Measurements from ENCODE around the gene DLG2. TPM values are rescaled to one million over a fixed set of nuclear protein-coding genes. Genes with fewer than 3 reads are reported as not detected.

The DLG2 gene
- total RNA-seq, 2 experiments from 2014 or later: 2.0 to 2.1 TPM

GRCh38 chr11:84590106-84590505, 1037.0 kb downstream of the DLG2 start:
- Mint-ChIP-seq H3K4me3 (no peak overlapping the region), H3K4me1 (ENCODE audit: low read depth) (no peaks in the 10 kb centered on the region), H3K27ac (no peak overlapping the region), H3K36me3 (ENCODE audit: low read depth) (no peaks in the 10 kb centered on the region), H3K9me3 (peaks cover 8% of the 10 kb centered on the region), H3K27me3 (no peaks in the 10 kb centered on the region)
- Histone ChIP-seq H3K9me3 (ENCODE audit: control insufficient read depth in 1 of 2, insufficient read depth in 1 of 2, low read length in 2 of 2) (peaks cover 0 to 4% of the 10 kb centered on the region in 2 experiments), H3K27me3 (ENCODE audit: control insufficient read depth in 1 of 2, insufficient read depth in 2 of 2, low read length in 2 of 2) (no peaks in the 10 kb centered on the region), H3K27ac (ENCODE audit: low read depth in 1 of 2, low read length in 2 of 2) (no peak overlapping the region), H3K4me1 (ENCODE audit: insufficient read depth, low read length) (no peaks in the 10 kb centered on the region), H3K4me3 (ENCODE audit: low read length) (no peak overlapping the region), H3K36me3 (ENCODE audit: insufficient read depth, low read length) (no peaks in the 10 kb centered on the region)
- intact Hi-C loops (cut with DNase I, micrococcal nuclease): no loop called here
- TF ChIP-seq CTCF (IDR thresholded peaks at IDR 0.05): no peak
- DNase-seq (no peak), ATAC-seq (ENCODE audit: poor library complexity) (no peak)
- ChIA-PET CTCF (no interaction called here), POLR2A (no interaction called here)

- Histone ChIP-seq H3K27me3 (ENCODE audit: control insufficient read depth in 1 of 2, insufficient read depth in 2 of 2, low read length in 2 of 2) (no peaks in the 10 kb centered on the region), H3K36me3 (ENCODE audit: insufficient read depth, low read length) (no peaks in the 10 kb centered on the region), H3K4me1 (ENCODE audit: insufficient read depth, low read length) (no peaks in the 10 kb centered on the region), H3K4me3 (ENCODE audit: low read length) (no peak overlapping the region), H3K27ac (ENCODE audit: low read depth in 1 of 2, low read length in 2 of 2) (no peak overlapping the region), H3K9me3 (ENCODE audit: control insufficient read depth in 1 of 2, insufficient read depth in 1 of 2, low read length in 2 of 2) (peaks cover 3 to 4% of the 10 kb centered on the region in 2 experiments)
- ChIA-PET CTCF (no interaction called here), POLR2A (no interaction called here)
- TF ChIP-seq CTCF (IDR thresholded peaks at IDR 0.05): no peak
- no peak overlapping the region for H3K27ac Mint-ChIP-seq
- H3K9me3 Mint-ChIP-seq: peaks cover 4% of the 10 kb centered on the region
- no peaks in the 10 kb centered on the region for H3K36me3 Mint-ChIP-seq (ENCODE audit: low read depth)
- intact Hi-C loops (cut with DNase I, micrococcal nuclease): no loop called here
- ATAC-seq (ENCODE audit: poor library complexity) (no peak), DNase-seq (no peak)
- H3K27me3 Mint-ChIP-seq: no peaks in the 10 kb centered on the region
- H3K4me1 Mint-ChIP-seq (ENCODE audit: low read depth): no peaks in the 10 kb centered on the region
- no peak overlapping the region for H3K4me3 Mint-ChIP-seq
Observed at GRCh38 chr11:84588131-84588829, 1038.9 kb downstream of the DLG2 start.

GRCh38 chr11:84583106-84583505, 1044.0 kb downstream of the DLG2 start:
- DNase-seq: no peak
- no peak for ATAC-seq (ENCODE audit: poor library complexity)
- peaks cover 1 to 3% of the 10 kb centered on the region in 2 experiments for H3K9me3 ChIP-seq (ENCODE audit: control insufficient read depth in 1 of 2, insufficient read depth in 1 of 2, low read length in 2 of 2)
- H3K4me1 ChIP-seq (ENCODE audit: insufficient read depth, low read length): no peaks in the 10 kb centered on the region
- no peaks in the 10 kb centered on the region for H3K36me3 Mint-ChIP-seq (ENCODE audit: low read depth)
- intact Hi-C loops (cut with DNase I, micrococcal nuclease): no loop called here
- TF ChIP-seq CTCF (IDR thresholded peaks at IDR 0.05): no peak
- no peaks in the 10 kb centered on the region for H3K36me3 ChIP-seq (ENCODE audit: insufficient read depth, low read length)
- H3K27ac ChIP-seq (ENCODE audit: low read depth in 1 of 2, low read length in 2 of 2): no peak overlapping the region
- H3K4me3 ChIP-seq (ENCODE audit: low read length): no peak overlapping the region
- POLR2A ChIA-PET: no interaction called here
- no peak overlapping the region for H3K27ac Mint-ChIP-seq
- CTCF ChIA-PET: no interaction called here
- H3K27me3 ChIP-seq (ENCODE audit: control insufficient read depth in 1 of 2, insufficient read depth in 2 of 2, low read length in 2 of 2): no peaks in the 10 kb centered on the region
- no peaks in the 10 kb centered on the region for H3K27me3 Mint-ChIP-seq
- no peak overlapping the region for H3K4me3 Mint-ChIP-seq
- H3K4me1 Mint-ChIP-seq (ENCODE audit: low read depth): no peaks in the 10 kb centered on the region
- H3K9me3 Mint-ChIP-seq: no peaks in the 10 kb centered on the region
